Right lobe of liver (tissue), 6 donors: ENCODE results near the gene LRSAM1. TPM values are rescaled to one million over a fixed set of nuclear protein-coding genes. Genes with fewer than 3 reads are reported as not detected.

ENCODE experiments used
- ATAC-seq, 4 donors: fragments of 200-7000 bp; cut with Tn5 transposase; one replicate each; pipeline ENCODE4 v1.9.1; 2020; ENCODE audit warnings: mild to moderate bottlenecking in 4 of 4, moderate library complexity in 4 of 4
- DNase-seq, 3 donors: peaks; one replicate each; pipeline ENCODE4 v3.0.0-alpha.2; 2020
- H3K27ac ChIP-seq, 3 donors: fragments of 200-600 bp; one replicate each; pipeline ENCODE4 v1.8.0; 2022
- H3K27me3 ChIP-seq, 2 donors: fragments of 200-600 bp; one replicate each; pipeline ENCODE4 v1.8.0; 2022
- H3K36me3 ChIP-seq, 4 donors: fragments of 200-600 bp; sonication (generic) in 1 of 4; one replicate each; pipeline versions ENCODE4 v1.5.1 to v1.8.0; 2017 to 2022; ENCODE audit warnings: control low read depth in 1 of 4
- H3K4me1 ChIP-seq, 4 donors: fragments of 200-600 bp; sonication (generic) in 1 of 4; one replicate each; pipeline versions ENCODE4 v1.5.1 to v1.8.0; 2017 to 2022; ENCODE audit warnings: control low read depth in 1 of 4
- H3K4me3 ChIP-seq, 3 donors: fragments of 200-600 bp; one replicate each; pipeline ENCODE4 v1.8.0; 2022
- H3K9me3 ChIP-seq, 4 donors: fragments of 200-600 bp; sonication (generic) in 1 of 4; one replicate each; pipeline versions ENCODE4 v1.5.1 to v1.8.0; 2017 to 2022; ENCODE audit warnings: control low read depth in 1 of 4
- POLR2A ChIP-seq: fragments of 450-650 bp; IDR thresholded peaks from one replicate; pipeline ENCODE4 v1.6.1; 2017; ENCODE audit warnings: antibody characterized with exemption, mild to moderate bottlenecking
- WGBS: methylation state at CpG from one replicate; pipeline ENCODE4 v1.1.6; 2018; ENCODE audit warnings: low coverage, low lambda C conversion rate; ENCODE audit not compliant: insufficient coverage; ENCODE audit errors: missing lambda C conversion rate; 5-methylcytosine and 5-hydroxymethylcytosine counted together
- intact Hi-C, 2 donors: fragments of 100-400 bp; cut with DNase I; formaldehyde crosslinking; loops; one replicate each; pipeline versions ENCODE4 v1.11.2 to v1.14.1; 2022
- total RNA-seq, 6 experiments: library from RNA; depleted of rRNA in 2 of 6; stranded (reverse); fragments of >200 nt in 2 of 6; fragmentation: NEBNext Ultra II Directional in 3 of 6; extraction: Animal tissue kit (Norgen Biotek cat#: 25700) in 3 of 6; gene quantifications; one replicate each; pipeline versions ENCODE4 v1.1.0 to v1.2.4, GENCODE V29; 2016 to 2023
- TF ChIP-seq, protein P1 (sequence below), 4 donors: fragments of 200-600 bp in 3 of 4; fragments of 450-650 bp in 1 of 4; IDR thresholded peaks; one replicate each; pipeline versions ENCODE4 v1.5.1 to v1.8.0; 2016 to 2022; ENCODE audit warnings: antibody characterized with exemption in 4 of 4, mild to moderate bottlenecking in 2 of 4
- donor health status: DM: no; HTN: yes; CAD: no.
- donor health status: DM: no; HTN: no; CAD: no.
- donor health status: DM: no; HTN: no; CAD: no.
- donor health status: DM: no; HTN: yes; CAD: no.
- donor health status: DM: no; HTN: yes; CAD: no.

The LRSAM1 gene
- total RNA-seq, 6 experiments from 2014 or later = 9.4 to 13.3 (median 12.1) TPM

DNA sequence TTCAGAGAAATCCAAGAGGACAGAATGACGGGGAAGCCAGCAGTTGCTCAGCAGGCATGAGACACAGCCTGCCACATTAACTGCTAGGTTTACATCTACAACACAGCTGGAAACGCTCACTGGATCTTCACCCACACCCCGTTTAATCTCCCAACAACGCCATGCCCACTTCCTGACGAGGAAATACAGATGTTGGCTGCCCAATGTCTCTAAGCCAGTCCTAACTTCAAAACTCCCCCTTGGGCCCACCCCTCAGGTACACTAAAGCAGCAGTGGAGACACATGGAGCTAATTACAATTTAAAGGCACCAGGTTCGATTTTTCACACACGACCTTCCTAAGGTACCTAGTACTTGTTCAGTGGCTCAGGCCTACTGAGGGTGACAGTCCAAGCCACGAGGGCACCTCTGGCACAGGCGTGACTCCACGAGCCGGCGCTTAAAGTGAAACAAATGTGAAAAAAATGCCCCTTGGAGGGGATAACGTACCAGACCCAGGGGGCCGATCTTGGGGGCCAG, 1.0 kb upstream of the LRSAM1 start:
- Histone ChIP-seq H3K27ac (peak overlapping the region; percentile 87 to 93 (median 90)), H3K27me3 (no peaks in the 10 kb centered on the region), H3K4me1 (peaks cover 0 to 50% (median 13%) of the 10 kb centered on the region in 4 donors), H3K4me3 (peak overlapping the region; percentile 89 to 93 (median 92)), H3K36me3 (peaks cover 5 to 32% (median 21%) of the 10 kb centered on the region in 4 donors), H3K9me3 (no peaks in the 10 kb centered on the region)
- TF ChIP-seq, protein P1, sequence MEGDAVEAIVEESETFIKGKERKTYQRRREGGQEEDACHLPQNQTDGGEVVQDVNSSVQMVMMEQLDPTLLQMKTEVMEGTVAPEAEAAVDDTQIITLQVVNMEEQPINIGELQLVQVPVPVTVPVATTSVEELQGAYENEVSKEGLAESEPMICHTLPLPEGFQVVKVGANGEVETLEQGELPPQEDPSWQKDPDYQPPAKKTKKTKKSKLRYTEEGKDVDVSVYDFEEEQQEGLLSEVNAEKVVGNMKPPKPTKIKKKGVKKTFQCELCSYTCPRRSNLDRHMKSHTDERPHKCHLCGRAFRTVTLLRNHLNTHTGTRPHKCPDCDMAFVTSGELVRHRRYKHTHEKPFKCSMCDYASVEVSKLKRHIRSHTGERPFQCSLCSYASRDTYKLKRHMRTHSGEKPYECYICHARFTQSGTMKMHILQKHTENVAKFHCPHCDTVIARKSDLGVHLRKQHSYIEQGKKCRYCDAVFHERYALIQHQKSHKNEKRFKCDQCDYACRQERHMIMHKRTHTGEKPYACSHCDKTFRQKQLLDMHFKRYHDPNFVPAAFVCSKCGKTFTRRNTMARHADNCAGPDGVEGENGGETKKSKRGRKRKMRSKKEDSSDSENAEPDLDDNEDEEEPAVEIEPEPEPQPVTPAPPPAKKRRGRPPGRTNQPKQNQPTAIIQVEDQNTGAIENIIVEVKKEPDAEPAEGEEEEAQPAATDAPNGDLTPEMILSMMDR (IDR thresholded peaks at IDR 0.05) = no peak
- TF ChIP-seq POLR2A = no peak
- ATAC-seq (peak in 2 of 4 donors; percentile 0 to 1), DNase-seq (peak in 1 of 3 donors; percentile 27)
- intact Hi-C loops = no loop called here
- 3% methylated on average over 12 of the region's 14 CpGs for WGBS

DNA sequence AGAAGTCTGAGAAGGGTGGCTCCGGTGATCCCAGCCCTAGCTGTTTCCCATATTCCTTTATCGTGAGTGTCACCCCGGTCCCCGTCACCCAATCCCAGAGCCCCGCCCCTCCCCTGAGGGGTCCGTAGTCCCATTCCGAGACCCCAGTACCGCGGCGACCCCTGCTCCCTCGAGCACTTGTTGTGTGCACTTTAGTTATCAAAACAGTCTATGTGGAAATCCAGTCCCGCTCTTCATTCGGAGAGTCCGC, 223 bp downstream of the LRSAM1 start:
- intact Hi-C loops = no loop called here
- ATAC-seq (no peak), DNase-seq (no peak)
- Histone ChIP-seq H3K9me3 (no peaks in the 10 kb centered on the region), H3K36me3 (peaks cover 5 to 29% (median 20%) of the 10 kb centered on the region in 4 donors), H3K27ac (peak overlapping the region; percentile 87 to 93 (median 90)), H3K4me3 (peak overlapping the region; percentile 89 to 93 (median 92)), H3K4me1 (peaks cover 0 to 43% (median 13%) of the 10 kb centered on the region in 4 donors), H3K27me3 (no peaks in the 10 kb centered on the region)
- TF ChIP-seq POLR2A = no peak
- TF ChIP-seq, protein P1 (IDR thresholded peaks at IDR 0.05) = no peak
- 3% methylated on average over 4 of the region's 14 CpGs for WGBS

DNA sequence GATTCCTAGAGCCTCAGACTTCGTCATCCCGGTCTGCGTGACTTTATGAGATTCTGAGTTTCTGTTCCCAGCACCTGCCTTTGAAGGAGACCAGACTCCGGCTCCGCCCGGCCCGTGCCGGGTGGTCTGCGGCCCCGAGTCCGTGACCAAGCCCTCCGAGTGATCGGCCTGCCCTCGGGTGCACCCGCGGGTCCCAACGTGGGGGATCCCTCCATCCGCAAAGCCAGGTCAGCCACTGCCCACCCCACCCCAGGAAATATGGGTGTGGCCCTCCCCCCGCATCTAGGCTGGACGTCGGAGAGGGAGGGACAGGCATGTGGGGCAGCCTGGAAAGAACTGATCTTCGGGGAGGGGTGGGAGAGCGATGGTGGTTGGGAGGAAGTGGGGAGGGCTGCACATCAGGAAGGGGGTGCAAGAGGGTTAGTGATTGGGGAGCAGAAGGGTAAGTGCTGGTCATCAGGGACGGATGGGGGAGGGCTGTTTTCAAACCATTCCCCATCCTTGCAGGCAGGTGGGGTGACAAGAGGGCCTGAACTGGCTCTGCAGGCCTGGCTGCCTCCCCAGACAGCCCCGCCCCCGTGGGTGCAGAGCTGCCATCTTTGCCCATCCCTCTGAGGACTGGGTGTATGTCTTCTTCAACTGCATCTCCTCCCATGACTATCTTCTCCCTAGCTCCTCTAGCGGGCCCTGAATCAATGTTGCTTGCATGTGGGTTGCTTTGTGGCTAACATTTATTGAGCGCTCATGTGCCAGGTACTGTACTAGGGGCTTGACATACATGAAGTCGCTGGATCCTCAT, 747 bp downstream of the LRSAM1 start:
- TF ChIP-seq, protein P1 (IDR thresholded peaks at IDR 0.05) = no peak
- no peak for TF ChIP-seq POLR2A
- ATAC-seq (peak; percentile 23 to 35 (median 28)), DNase-seq (peak; percentile 54 to 68 (median 57))
- H3K4me3 ChIP-seq = peak overlapping the region; percentile 89 to 93 (median 92)
- intact Hi-C loops = no loop called here
- no peaks in the 10 kb centered on the region for H3K27me3 ChIP-seq
- H3K36me3 ChIP-seq = peaks cover 5 to 24% (median 16%) of the 10 kb centered on the region in 4 donors
- 7% methylated on average over 25 of the region's 29 CpGs for WGBS
- peaks cover 0 to 43% (median 13%) of the 10 kb centered on the region in 4 donors for H3K4me1 ChIP-seq
- no peaks in the 10 kb centered on the region for H3K9me3 ChIP-seq
- peak overlapping the region; percentile 87 to 93 (median 90) for H3K27ac ChIP-seq

DNA sequence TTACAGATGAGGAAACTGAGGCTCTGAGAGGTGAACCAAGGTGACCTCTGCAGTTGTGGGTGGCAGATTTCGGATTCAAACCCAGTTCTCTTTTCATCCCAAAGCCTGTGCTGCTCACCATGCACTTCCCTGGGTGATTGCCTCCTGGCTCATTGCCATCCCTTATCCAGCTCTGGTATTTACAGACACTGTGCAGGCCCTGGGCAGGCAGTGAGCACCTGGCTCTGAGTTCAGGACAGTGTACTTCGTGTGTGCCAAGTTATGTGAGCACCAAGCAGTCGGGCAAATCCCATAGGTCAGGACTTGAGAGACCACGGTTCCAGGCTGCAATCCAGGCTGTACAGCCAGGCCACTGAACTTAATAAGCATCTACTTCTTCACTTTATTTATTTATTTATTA, 1.4 kb downstream of the LRSAM1 start:
- Histone ChIP-seq H3K4me1 (peaks cover 0 to 43% (median 13%) of the 10 kb centered on the region in 4 donors), H3K27me3 (no peaks in the 10 kb centered on the region), H3K27ac (peak overlapping the region in 2 of 3 donors; percentile 90 to 93), H3K4me3 (peak overlapping the region in 1 of 3 donors; percentile 89), H3K36me3 (peaks cover 5 to 23% (median 12%) of the 10 kb centered on the region in 4 donors), H3K9me3 (no peaks in the 10 kb centered on the region)
- TF ChIP-seq POLR2A = no peak
- TF ChIP-seq, protein P1 (IDR thresholded peaks at IDR 0.05) = no peak
- peak; percentile 85 to 97 (median 95) for DNase-seq
- WGBS = 40% methylated on average over 3 of the region's 4 CpGs
- intact Hi-C loops = no loop called here
- ATAC-seq = peak; percentile 54 to 72 (median 66)
